HG02884 (cell line): ENCODE results near the gene LRBA.
"Not testable (repeated sequence)": the region's sequence is repeated elsewhere in the genome, so short reads cannot be mapped to it uniquely, and the experiment has no call there.

Source experiments
- ATAC-seq: cut with Tn5 transposase; IDR thresholded peaks from one replicate; pipeline ENCODE4 v1.9.1; 2021; ENCODE audit warnings: mild to moderate bottlenecking, moderate library complexity; ENCODE audit not compliant: unreplicated experiment

LRBA gene

DNA sequence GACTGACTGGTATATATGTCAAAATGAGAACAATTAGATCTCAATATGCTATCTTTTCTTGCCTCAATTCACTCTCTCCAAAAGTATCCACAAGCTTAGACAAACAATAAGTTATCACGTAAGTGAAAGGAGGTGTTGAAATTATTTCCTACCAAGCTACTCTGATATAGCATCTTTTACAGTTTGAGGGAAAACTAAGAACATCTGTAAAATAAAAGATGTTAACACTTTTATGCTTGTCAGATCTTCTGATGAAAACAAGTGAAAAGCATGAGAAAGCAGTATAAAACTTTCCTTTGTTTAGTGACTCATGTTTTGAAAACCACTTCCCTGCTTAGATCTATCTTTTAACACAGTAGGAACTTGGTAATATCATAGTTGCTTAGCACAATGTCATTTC, 441.6 kb downstream of the LRBA start:
- ATAC-seq, result no peak

DNA sequence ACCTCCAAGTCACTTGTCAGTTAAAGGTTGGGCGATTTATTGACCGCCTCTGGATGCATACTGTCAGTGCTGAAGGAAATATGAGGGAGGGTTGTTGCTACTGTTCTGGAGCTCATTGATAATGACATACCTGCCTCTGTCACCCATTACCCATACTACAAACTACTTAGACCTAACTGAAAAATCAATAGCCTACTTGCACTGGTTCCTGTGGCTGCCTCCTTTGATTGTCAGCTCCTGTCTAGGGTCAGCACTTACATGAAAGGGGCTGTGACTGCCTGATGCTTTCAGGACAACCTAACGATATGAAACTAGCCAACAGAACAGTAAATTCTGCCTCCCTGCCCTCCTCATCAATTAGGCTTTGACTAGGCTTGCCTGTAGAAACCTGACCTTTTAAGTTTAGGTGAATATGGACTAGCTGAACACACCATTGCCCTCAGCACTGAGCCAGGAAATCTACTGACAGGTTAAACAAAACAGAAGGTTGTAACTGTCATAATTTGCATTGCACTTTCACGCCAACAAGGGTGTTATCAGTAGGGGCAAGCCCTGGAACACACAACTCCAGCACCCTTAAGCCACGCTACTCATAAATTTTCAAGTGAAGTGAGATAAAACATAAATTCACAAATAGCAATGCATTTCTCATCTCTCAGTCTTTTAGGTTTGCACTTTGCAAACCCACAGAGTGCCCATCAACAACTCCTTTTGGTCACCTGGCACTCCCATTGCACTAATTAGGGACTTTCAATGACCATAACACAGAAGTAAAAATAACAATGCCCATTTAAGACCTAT, 442.2 kb downstream of the LRBA start:
- no peak for ATAC-seq

DNA sequence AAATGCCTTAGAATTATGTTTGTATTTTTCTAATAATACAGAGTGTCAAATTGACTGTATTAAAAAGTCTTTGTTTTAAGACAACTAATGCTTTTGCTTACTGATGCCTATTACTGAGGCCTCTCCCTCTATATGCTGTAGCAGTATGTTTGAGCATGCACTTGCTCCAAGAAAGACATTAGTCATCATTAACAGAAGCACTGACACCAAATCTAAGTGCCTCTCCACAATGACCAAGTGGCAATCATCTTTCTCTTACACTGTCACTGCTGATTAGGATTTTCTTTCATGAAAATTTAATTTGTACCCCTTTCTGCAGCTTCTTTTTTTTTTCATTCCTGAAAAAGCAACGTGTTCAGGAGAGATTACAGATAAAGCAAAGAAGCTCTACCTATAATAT, 444.2 kb downstream of the LRBA start:
- ATAC-seq, result no peak

DNA sequence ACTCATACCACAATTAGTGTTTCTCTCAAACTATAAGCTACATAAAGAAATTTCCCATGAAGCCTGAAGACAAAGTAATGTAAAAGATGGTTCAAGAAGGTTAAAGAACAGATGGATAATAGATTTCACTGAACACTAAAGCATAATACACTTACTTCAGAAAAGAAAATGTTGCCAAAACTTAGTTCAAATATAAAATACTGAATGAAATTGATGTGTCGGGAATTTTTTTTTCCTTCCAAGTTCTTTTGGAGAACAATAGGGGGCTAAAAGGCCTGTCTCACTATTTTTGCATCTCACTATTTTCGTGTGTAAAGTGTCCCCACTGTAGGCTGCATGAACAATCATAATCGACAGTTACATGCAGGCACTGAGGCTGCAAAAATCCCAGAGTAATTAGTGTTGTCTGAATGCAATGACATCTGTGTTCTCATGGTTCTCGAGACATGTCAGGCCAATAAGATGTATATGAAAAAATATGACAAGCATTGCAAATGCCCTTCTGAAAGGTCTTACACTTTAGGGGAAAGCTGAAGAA, 445.0 kb downstream of the LRBA start:
- no peak for ATAC-seq

DNA sequence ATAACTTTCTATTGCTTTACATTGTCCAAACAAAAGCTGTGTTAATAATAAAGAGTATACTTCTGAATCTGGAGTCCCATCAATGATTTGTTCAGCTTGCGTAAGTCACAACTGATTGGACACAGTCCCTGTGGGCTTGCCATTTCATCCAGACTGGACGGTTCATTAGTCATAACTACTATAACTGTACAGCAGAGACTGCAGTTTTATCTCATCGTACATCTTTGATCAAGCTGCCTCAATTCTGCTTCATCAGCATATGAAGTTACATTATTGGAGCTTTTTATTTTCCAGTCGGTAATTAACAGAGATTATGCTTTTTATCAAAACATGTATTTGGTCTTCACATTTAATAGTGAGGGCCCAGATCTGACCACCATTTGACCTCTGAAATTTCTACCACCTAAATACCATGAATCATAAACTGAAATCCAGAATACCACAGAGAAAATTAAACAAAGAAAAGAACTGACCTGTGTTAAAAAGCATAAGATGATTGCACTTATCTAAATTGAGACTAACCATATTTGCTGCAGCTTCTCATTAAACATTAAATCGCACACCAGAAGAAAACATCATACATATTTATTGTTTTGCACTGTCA, 445.6 kb downstream of the LRBA start:
- ATAC-seq, result no peak

DNA sequence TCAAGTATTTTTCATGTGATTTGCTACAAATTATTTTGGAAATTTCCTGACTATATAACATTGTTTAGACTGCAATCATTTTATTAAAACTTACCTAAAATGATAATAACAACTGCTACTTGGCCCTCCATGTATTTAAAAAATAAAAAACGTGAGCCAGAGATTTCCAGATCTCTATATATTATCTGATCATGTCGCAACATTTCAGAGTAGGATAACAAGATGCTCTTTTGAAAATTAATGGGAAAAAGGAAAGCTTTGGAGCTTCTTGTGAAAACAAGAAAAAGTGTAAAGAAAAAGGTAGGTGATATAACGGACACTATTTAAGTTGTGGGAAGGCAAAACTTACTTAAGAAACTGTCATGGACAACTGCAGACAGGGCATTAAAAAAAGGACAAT, 448.0 kb downstream of the LRBA start:
- no peak for ATAC-seq

DNA sequence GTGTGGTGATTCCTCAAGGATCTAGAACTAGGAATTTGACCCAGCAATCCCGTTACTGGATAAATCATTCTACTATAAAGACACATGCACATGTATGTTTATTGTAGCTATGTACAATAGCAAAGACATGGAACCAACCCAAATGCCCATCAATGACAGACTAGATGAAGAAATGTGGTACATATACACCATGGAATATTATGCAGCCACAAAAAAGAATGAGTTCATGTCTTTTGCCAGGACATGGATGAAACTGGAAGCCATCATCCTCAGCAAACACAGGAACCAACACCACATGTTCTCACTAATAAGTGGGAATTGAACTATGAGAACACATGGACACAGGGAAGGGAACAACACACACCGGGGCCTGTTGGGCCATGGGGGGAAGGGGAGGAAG, 450.1 kb downstream of the LRBA start:
- not testable (repeated sequence) for ATAC-seq

DNA sequence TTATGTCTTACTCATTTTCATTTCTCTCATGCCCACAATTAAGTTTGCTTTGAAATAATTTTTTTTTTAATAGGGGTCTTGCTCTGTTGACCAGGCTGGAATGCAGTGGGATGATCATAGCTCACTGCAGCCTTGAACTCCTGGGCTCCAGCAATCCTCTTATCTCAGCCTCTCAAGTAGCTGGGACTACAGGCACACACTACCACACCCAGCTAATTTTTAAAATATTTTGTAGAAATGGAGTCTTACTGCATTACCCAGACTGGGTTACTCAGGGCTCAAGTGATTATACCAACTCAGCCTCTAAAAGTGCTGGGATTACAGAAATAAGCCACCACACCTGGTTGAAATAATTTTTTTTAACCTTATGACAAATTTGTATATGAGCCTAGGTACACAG, 452.3 kb downstream of the LRBA start:
- no peak for ATAC-seq

DNA sequence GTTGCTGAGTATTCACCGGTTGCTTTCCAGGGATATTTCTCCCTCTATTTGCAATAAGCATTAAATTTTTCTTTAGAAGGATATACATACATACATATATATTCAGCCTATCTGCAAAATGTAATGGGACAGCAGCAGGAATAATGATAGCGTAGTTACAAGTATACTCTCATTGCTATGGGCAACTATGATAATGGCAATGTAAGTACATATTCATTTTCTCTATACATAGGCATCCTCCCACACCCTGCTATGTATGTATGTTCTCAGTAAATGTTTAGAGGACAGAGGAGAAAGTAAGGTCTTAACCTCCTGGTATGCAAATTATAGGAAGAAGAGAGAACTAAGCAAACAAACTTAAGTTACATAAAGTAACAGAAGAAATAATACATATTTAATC, 452.8 kb downstream of the LRBA start:
- ATAC-seq, result no peak

DNA sequence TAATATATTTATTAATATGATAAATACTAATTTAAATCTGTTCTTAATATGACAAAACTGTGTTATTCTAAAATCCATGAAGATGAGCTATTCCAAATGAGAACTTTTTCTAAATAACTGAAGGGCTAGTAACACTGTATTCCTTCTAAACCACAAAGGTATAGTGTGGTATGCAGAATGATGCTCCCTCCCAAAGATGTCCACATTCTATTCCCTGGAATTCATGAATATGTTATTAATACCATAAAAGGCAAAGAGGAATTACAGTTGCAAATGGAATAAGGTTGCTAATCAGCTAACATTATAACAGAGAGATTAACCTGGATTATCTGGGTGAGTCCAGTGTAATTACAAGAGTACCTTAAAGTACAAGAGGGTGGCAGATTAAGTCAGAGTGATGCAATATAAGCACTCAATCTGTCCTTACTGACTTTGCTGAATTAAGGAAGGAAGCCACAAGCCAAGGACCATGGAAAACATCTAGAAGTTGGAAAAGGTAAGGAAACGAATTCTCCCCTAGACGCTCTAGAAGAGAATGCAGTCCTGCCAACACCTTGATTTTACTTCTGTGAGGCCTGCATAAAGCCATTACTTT, 453.8 kb downstream of the LRBA start:
- no peak for ATAC-seq

DNA sequence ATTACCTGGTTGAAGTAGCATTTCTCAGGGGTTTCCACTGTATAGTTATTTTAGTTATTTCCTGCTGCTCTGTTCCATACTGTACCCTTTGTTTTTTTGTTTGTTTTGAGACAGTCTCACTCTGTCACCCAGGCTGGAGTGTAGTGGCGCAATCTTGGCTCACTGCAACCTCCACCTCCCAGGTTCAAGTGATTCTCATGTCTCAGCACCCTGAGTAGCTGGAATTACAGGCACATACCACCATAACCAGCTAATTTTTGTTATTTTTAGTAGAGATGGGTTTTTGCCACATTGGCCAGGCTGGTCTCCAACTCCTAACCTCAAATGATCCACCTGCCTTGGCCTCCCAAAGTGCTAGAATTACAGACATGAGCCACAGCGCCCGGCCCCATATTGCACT, 457.3 kb downstream of the LRBA start:
- not testable (repeated sequence) for ATAC-seq

DNA sequence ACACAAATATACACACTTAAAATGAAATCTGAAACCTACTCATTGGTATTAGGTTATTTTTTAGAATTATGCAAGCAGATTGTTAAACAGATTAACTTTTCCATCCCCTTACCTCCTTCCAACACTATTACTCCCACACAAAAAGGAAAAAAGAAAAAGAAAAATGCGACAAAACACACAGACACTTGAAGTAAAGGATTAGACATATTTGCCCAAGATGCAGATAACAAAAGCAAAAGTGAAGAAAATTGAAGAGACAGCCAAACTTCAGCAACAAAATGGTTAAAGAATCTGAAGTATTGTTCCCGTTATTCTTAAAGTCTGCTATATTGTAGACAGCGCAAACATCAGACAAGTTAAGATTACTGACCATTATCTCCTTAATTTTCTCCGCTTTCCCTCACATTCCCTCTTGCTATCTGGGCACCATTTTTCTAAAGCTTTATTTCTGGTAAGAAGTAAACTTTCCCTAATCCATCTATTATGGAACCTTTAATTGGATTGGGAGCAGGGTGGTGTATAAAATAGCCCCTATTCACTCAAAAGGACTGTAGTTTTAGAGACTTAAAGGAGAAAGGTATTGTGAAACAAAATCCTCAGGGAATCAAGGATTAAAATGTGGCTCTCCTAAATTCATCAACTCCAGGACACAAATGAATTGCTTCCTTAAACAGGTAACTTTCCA, 467.8 kb downstream of the LRBA start:
- no peak for ATAC-seq

DNA sequence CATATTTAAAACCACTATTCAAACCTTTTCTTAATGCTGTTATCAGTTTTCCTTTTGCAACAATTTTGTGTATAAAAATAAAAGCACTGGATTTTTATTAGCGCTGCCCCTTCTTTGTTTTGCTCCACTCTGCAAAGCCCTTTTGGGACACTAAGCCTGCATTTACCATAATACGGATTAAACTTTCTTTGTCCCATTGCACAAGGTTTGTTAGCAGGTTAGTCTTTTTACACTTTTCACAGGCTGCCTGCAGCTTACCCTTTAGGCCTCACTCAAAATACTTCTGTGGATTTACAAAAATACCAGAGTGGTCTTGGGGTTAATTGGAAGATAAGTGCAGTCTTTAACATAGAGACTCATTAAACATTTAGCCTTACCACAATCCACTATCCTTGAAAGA, 468.8 kb downstream of the LRBA start:
- ATAC-seq, result no peak

DNA sequence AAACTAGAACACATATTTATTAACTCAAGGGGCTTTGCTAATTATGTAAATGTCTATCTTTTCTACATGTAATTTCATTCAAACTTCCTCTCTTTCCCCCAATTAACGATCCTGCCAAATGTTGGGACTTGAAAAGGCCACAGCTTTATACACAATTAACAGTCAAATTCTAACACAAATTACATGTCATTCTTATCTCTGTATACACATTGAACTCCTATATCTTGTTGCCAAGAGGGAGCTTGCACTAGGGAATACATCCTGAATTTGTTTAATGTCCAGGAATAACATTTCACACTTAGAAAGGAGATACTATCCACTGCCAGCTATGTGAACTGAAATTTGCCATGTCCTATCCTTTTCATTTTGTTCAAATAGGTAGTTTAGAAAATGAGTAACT, 472.0 kb downstream of the LRBA start:
- no peak for ATAC-seq

DNA sequence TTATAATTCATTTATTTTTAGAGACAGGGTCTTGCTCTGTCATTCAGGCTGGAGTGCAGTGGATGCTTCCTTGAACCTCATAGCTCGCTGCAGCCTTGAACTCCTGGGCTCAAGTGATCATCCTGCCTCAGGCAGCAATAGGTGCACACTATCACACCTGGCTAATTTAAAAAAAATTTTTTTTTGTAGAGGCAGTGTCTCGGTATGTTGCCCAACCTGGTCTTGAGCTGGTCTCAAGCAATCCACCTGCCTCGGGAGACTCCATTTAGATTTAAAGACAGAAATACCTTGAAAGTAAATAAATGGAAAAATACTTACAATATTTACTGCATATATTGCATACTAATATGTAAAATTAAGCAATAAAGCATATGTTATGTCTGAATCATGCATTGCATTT, 473.4 kb downstream of the LRBA start:
- no peak for ATAC-seq

DNA sequence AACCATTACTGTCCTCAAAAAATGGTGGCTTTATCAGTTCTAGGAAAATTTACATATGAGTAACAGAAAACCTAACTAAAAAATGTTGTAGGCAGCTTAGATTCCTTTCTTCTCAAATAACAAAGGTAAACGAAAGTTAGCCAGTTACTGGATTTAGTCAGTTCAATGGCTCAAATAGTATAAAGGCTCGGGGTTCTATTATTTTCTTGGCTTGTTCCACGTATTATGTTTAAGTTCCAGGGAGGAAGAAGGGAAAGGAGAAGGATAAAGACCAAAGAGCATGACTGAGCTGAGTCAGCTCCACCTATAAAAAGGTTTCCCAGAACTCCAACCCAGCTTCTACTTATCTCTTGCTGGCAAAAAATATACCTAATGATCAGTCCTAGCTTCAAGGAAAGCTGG, 474.1 kb downstream of the LRBA start:
- no peak for ATAC-seq

DNA sequence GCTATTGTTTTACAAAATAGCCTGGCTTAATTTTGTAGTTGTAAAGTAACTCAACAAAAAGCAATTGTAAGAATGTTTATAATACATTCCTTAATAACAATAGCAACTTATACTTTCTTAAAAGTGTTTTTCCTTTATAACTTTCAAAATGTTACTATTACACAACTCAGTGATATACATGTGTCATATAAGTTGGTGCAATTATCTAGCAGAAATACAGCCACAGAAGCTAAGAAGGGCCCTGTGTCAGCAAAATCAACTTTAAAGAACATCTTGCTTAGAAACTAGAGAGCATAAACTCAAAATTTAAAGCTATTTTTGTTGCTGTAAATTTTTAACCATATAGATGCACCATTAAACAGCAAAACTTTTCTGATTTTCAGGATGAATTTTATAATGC, 474.5 kb downstream of the LRBA start:
- no peak for ATAC-seq

DNA sequence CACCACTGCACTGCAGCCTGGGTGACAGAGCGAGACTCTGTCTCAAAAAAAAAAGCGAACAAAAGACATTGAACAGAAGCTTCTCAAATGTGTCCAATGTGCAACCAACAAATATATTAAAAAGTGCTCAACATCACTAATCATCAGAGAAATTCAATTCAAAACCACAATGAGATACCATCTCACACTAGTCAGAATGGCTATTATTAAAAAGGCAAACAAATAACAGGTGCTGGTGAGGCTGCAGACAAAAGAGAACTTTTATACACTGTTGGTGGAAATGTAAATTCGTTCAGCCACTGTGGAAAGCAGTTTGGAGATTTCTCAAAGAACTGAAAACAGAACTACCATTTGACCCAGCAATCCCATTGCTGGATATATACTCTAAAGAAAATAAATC, 477.2 kb downstream of the LRBA start:
- not testable (repeated sequence) for ATAC-seq

DNA sequence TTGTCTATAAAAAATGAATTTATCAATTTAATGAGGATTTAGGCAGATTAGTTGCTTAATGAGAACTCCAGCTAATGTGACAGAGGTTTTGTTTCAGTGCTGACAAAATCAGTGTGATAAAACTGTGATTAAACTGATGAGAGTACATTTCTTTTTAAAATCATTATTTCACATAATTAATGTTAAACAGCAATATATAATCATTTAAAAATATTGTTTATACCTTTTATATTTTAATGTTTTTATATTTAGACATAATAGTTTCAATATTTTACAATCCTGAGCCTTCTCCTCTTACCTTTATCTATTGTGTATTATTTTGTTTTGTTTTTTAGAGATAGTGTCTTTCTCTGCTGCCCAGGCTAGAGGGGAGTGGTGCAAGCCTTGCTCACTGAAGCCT, 480.3 kb downstream of the LRBA start:
- ATAC-seq, result no peak

DNA sequence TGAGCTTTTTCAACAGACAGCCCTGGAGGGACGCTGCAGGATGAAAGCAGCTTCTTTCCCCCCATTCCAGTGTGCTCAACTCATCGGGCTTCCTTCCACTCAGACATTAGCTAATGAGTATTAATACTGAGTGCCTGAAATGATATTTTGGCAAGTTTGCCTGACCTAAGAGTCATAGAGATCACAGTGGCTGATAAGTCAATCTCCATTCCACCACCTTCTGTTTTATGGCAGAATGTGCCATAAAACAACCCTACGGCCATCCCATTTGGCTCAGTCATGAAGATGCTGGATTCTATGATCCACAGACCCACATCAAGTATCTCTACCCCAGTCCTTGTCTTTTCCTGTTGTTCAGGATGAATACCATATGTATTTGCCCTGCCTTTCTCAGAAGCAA, 481.4 kb downstream of the LRBA start:
- no peak for ATAC-seq

DNA sequence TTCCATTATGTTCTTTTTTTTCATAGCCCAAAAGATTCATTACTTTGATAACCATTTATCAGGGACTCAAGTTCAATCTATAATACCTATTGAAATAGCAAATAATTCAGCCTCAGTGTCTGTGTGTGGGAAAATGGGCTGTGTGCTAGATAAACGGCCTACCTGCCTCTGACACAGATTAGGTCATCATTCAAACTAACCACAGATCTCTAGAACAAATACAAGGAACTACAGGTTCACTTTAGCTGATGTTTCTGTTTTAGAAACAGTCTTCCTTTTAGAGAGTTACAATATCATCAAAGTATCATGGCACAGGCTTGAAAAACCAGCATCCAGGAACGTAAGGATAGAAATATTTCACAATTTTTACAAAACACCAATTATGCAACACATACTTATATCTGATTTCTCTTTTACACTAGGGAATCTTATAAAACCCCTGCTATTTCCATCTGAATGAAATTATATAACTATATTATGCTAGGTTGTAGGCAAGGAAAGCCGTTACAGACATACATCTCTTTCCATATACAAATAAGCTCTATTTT, 489.7 kb downstream of the LRBA start:
- no peak for ATAC-seq
